GM12864 (cell line): Measurements from ENCODE around the gene TNFRSF14.

Experiments used
- DNase-seq: peaks from one replicate; pipeline ENCODE4 v3.0.0-alpha.2; 2011; ENCODE audit warnings: low read depth
- H3K4me3 ChIP-seq: 2 replicates; pipeline ENCODE4 v1.5.1; 2011; ENCODE audit warnings: mild to moderate bottlenecking, low read depth, low read length, control low read depth
- CTCF ChIP-seq: IDR thresholded peaks from 2 replicates; pipeline ENCODE4 v1.5.1; 2011; ENCODE audit warnings: low read depth, mild to moderate bottlenecking, moderate library complexity, low read length, control low read depth, inconsistent platforms; ENCODE audit errors: missing control alignments

Gene TNFRSF14

GRCh38 chr1:2571348-2571747, 15.2 kb downstream of the TNFRSF14 start:
- no peak overlapping the region for H3K4me3 ChIP-seq
- no peak for DNase-seq
- TF ChIP-seq CTCF = no peak

GRCh38 chr1:2573250-2573920, 17.2 kb downstream of the TNFRSF14 start:
- DNase-seq = no peak
- no peak for TF ChIP-seq CTCF

GRCh38 chr1:2574350-2574749, 18.2 kb downstream of the TNFRSF14 start:
- no peak for DNase-seq
- no peak overlapping the region for H3K4me3 ChIP-seq
- TF ChIP-seq CTCF = no peak

More at GRCh38 chr1:2573250-2573920, 17.2 kb downstream of the TNFRSF14 start:
- no peak overlapping the region for H3K4me3 ChIP-seq

- no peak for DNase-seq
- TF ChIP-seq CTCF = no peak
- H3K4me3 ChIP-seq = peak overlapping the region; percentile 30
Measured at GRCh38 chr1:2575801-2576663, 19.9 kb downstream of the TNFRSF14 start.

GRCh38 chr1:2577565-2578075, 21.4 kb downstream of the TNFRSF14 start:
- DNase-seq = peak; percentile 35
- H3K4me3 ChIP-seq = peak overlapping the region; percentile 72

GRCh38 chr1:2578758-2579118, 22.6 kb downstream of the TNFRSF14 start:
- TF ChIP-seq CTCF = no peak
- H3K4me3 ChIP-seq = peak overlapping the region; percentile 72
- no peak for DNase-seq

GRCh38 chr1:2580691-2581090, 24.5 kb downstream of the TNFRSF14 start:
- no peak for DNase-seq
- no peak for TF ChIP-seq CTCF
- H3K4me3 ChIP-seq = no peak overlapping the region
